Transverse colon (tissue), 4 donors: Measurements from ENCODE around the gene MPIG6B. TPM values are rescaled to one million over a fixed set of nuclear protein-coding genes. Genes with fewer than 3 reads are reported as not detected.

ENCODE experiments used
- DNase-seq: peaks from one replicate; pipeline ENCODE4 v3.0.0-alpha.2; 2019
- H3K27ac ChIP-seq, 4 donors: fragments of 200-600 bp; sonication (generic); 2 replicates each; pipeline ENCODE4 v1.5.1; 2016 to 2018; ENCODE audit warnings: inconsistent platforms in 4 of 4
- H3K27me3 ChIP-seq: fragments of 200-600 bp; sonication (generic); 2 replicates; pipeline ENCODE4 v1.5.1; 2017; ENCODE audit warnings: inconsistent platforms
- H3K36me3 ChIP-seq, 4 donors: fragments of 200-600 bp; sonication (generic); 2 replicates each; pipeline ENCODE4 v1.5.1; 2017 to 2019; ENCODE audit warnings: inconsistent platforms in 4 of 4
- H3K4me1 ChIP-seq, 4 donors: fragments of 200-600 bp; sonication (generic); 2 replicates each; pipeline ENCODE4 v1.5.1; 2017 to 2020; ENCODE audit warnings: inconsistent platforms in 4 of 4
- H3K4me3 ChIP-seq, 4 donors: fragments of 200-600 bp; sonication (generic); 1 replicate in 1 of 4; 2 replicates in 3 of 4; pipeline versions ENCODE4 v1.5.1 to v1.6.1; 2017 to 2019; ENCODE audit warnings: inconsistent platforms in 4 of 4
- H3K9me3 ChIP-seq, 2 donors: fragments of 200-600 bp; sonication (generic); 2 replicates each; pipeline ENCODE4 v1.5.1; 2017 to 2019; ENCODE audit warnings: inconsistent platforms in 2 of 2
- EP300 ChIP-seq: sonication (generic); formaldehyde crosslinking; IDR thresholded peaks from one replicate; pipeline ENCODE4 v1.6.1; 2017; ENCODE audit warnings: antibody characterized with exemption, low read depth
- POLR2A ChIP-seq: fragments of 450-650 bp; IDR thresholded peaks from one replicate; pipeline ENCODE4 v1.6.1; 2016; ENCODE audit warnings: antibody characterized with exemption, mild to moderate bottlenecking, moderate library complexity
- POLR2AphosphoS5 ChIP-seq, 3 donors: sonication (generic); formaldehyde crosslinking; IDR thresholded peaks; one replicate each; pipeline ENCODE4 v1.6.1; 2016; ENCODE audit warnings: antibody characterized with exemption in 3 of 3
- WGBS, 2 donors: methylation state at CpG; one replicate each; pipeline ENCODE4 v1.1.5; 2018; ENCODE audit warnings: low coverage in 1 of 2; 5-methylcytosine and 5-hydroxymethylcytosine counted together
- in situ Hi-C, 4 donors: fragments of 200-750 bp; cut with MboI; loops; one replicate each; pipeline versions ENCODE4 v1.15.0 to v1.15.1; 2017; ENCODE audit warnings: low sequenced_read_pairs in 3 of 4, low pct_ligation_motif_present in 1 of 4, low pct_unique_long_range_greater_than_20kb in 1 of 4
- intact Hi-C: fragments of 100-400 bp; cut with DNase I; formaldehyde crosslinking; loops from one replicate; pipeline ENCODE4 v1.15.1; 2023; ENCODE audit warnings: low total_unique reads
- total RNA-seq, 4 donors: library from RNA; depleted of rRNA; stranded (reverse); fragments of >200 nt; gene quantifications; one replicate each; pipeline ENCODE4 v1.1.0, GENCODE V29; 2016
- TF ChIP-seq, protein P1 (sequence below), 5 experiments: fragments of 200-600 bp in 3 of 5; fragments of 450-650 bp in 2 of 5; sonication (generic) in 3 of 5; IDR thresholded peaks; 1 replicate in 2 of 5; 2 replicates in 3 of 5; pipeline ENCODE4 v1.5.1; 2016 to 2017; ENCODE audit warnings: antibody characterized with exemption in 5 of 5, inconsistent platforms in 3 of 5, mild to moderate bottlenecking in 2 of 5, moderate library complexity in 1 of 5

Gene MPIG6B
- total RNA-seq, 4 donors from 2014 or later = 0.16 TPM; not detected in 3

- intact Hi-C loops = no loop called here
- Histone ChIP-seq H3K4me3 (no peak overlapping the region), H3K36me3 (peaks cover 0 to 28% (median 13%) of the 10 kb centered on the region in 4 donors), H3K27ac (peak overlapping the region; percentile 94 to 99 (median 96)), H3K9me3 (no peaks in the 10 kb centered on the region), H3K4me1 (peaks cover 23 to 72% (median 48%) of the 10 kb centered on the region in 4 donors), H3K27me3 (no peaks in the 10 kb centered on the region)
- DNase-seq = no peak
- TF ChIP-seq POLR2AphosphoS5 (IDR thresholded peaks at IDR 0.05) (peak in 1 of 3 donors; percentile 16), POLR2A (no peak)
- TF ChIP-seq, protein P1, sequence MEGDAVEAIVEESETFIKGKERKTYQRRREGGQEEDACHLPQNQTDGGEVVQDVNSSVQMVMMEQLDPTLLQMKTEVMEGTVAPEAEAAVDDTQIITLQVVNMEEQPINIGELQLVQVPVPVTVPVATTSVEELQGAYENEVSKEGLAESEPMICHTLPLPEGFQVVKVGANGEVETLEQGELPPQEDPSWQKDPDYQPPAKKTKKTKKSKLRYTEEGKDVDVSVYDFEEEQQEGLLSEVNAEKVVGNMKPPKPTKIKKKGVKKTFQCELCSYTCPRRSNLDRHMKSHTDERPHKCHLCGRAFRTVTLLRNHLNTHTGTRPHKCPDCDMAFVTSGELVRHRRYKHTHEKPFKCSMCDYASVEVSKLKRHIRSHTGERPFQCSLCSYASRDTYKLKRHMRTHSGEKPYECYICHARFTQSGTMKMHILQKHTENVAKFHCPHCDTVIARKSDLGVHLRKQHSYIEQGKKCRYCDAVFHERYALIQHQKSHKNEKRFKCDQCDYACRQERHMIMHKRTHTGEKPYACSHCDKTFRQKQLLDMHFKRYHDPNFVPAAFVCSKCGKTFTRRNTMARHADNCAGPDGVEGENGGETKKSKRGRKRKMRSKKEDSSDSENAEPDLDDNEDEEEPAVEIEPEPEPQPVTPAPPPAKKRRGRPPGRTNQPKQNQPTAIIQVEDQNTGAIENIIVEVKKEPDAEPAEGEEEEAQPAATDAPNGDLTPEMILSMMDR (IDR thresholded peaks at IDR 0.05) = no peak
- in situ Hi-C loops = loop anchor here in 1 of 4 donors (10.0 kb wide), 1 partner anchor 94 kb away; the partner anchor contains the start of gene HSPA1B
- 80 to 91% methylated on average over 1 to 11 of the region's 11 CpGs for WGBS, 2 donors
Observed at GRCh38 chr6:31730631-31731086, 7.5 kb downstream of the MPIG6B start.

GRCh38 chr6:31732029-31732428 lies 8.9 kb downstream of the MPIG6B start:
- H3K4me3 ChIP-seq = no peak overlapping the region
- H3K36me3 ChIP-seq = peaks cover 0 to 28% (median 13%) of the 10 kb centered on the region in 4 donors
- DNase-seq = no peak
- H3K27me3 ChIP-seq = no peaks in the 10 kb centered on the region
- in situ Hi-C loops = loop anchor here in 1 of 4 donors (10.0 kb wide), 1 partner anchor 93 kb away; the partner anchor contains the start of gene HSPA1B
- no peaks in the 10 kb centered on the region for H3K9me3 ChIP-seq
- peak overlapping the region; percentile 9 to 98 (median 52) for H3K27ac ChIP-seq
- WGBS, 2 donors = 42% methylated on average over 3 of the region's 3 CpGs; no CpG with 5 or more reads in 1 of the 2 donors
- TF ChIP-seq, protein P1 (IDR thresholded peaks at IDR 0.05) = no peak
- TF ChIP-seq POLR2A (no peak), EP300 (no peak), POLR2AphosphoS5 (IDR thresholded peaks at IDR 0.05) (no peak)
- intact Hi-C loops = no loop called here
- H3K4me1 ChIP-seq = peaks cover 27 to 64% (median 50%) of the 10 kb centered on the region in 4 donors

GRCh38 chr6:31733734-31734133 lies 10.6 kb downstream of the MPIG6B start:
- intact Hi-C loops (no loop called here), in situ Hi-C loops (loop anchor here in 1 of 4 donors (10.0 kb wide), 1 partner anchor 91 kb away; the partner anchor contains the start of gene HSPA1B)
- Histone ChIP-seq H3K36me3 (peaks cover 0 to 28% (median 13%) of the 10 kb centered on the region in 4 donors), H3K27me3 (no peaks in the 10 kb centered on the region), H3K4me1 (peaks cover 20 to 64% (median 50%) of the 10 kb centered on the region in 4 donors), H3K9me3 (no peaks in the 10 kb centered on the region), H3K27ac (peak overlapping the region; percentile 96 to 99 (median 98)), H3K4me3 (peak overlapping the region in 1 of 4 donors; percentile 77)
- TF ChIP-seq POLR2A = no peak
- TF ChIP-seq EP300 = no peak
- TF ChIP-seq, protein P1 (IDR thresholded peaks at IDR 0.05) = no peak
- DNase-seq = no peak
- 81 to 83% methylated on average over 3 to 4 of the region's 4 CpGs for WGBS, 2 donors

DNA sequence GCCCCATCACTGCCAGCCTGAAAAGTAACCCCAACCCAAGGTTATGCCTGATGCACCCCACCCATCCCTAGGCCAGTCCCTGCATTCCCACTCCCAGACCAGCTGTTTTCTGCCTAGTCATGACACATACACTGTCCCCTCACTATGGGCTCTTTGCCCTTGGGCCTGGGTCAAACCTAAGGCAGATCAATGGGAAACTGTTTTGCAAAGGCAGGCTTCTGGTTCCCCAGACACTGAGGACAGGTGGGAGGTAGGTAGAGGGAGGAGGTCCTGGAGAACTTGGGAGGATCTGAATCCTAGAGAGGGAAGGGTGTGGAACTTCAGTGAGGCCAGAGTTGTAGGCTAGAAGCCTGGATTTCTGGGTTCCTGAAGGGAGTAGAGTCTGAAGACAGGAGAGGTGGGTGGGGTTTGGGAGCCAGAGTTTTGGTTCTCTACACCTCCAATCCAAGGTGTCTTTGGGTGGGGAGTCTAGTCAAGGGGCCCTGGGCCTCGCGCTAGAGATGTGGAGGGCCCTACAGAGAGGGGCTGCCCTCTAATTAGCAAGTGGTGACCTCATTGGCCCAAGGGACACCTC lies 11.2 kb downstream of the MPIG6B start:
- Histone ChIP-seq H3K36me3 (peaks cover 0 to 28% (median 13%) of the 10 kb centered on the region in 4 donors), H3K4me1 (peaks cover 22 to 64% (median 50%) of the 10 kb centered on the region in 4 donors), H3K27ac (peak overlapping the region; percentile 96 to 99 (median 98)), H3K9me3 (no peaks in the 10 kb centered on the region), H3K4me3 (peak overlapping the region; percentile 56 to 91 (median 75)), H3K27me3 (no peaks in the 10 kb centered on the region)
- no peak for DNase-seq
- in situ Hi-C loops (loop anchor here in 1 of 4 donors (10.0 kb wide), 1 partner anchor 90 kb away; the partner anchor contains the start of gene HSPA1B), intact Hi-C loops (no loop called here)
- no peak for TF ChIP-seq POLR2A
- TF ChIP-seq, protein P1 (IDR thresholded peaks at IDR 0.05) = no peak
- no peak for TF ChIP-seq EP300
- no peak for TF ChIP-seq POLR2AphosphoS5 (IDR thresholded peaks at IDR 0.05)
- 22% methylated on average over 2 of the region's 2 CpGs; no CpG with 5 or more reads in 1 of the 2 donors for WGBS, 2 donors
